Endothelial cell of umbilical vein (primary cell): ENCODE results near the gene MED6. TPM values are rescaled to one million over a fixed set of nuclear protein-coding genes. Genes with fewer than 3 reads are reported as not detected.

ENCODE experiments used
- BruUV-seq: library from RNA; stranded (reverse); fragments of 400-500 nt; replicated peaks from 2 replicates; lab custom pipeline; 2021; lab: Mats Ljungman, UMichigan
- CTCF ChIA-PET: fragments of 300-600, 350-600 bp; sonication (Branson Sonifier 250); formaldehyde crosslinking; loops from one replicate; lab custom pipeline; 2021; ENCODE audit warnings: antibody characterized with exemption, inconsistent platforms; lab: Charles Lee
- POLR2A ChIA-PET: fragments of 300-600, 350-600 bp; sonication (Branson Sonifier 250); formaldehyde crosslinking; loops from one replicate; lab custom pipeline; 2021; ENCODE audit warnings: antibody characterized with exemption, inconsistent platforms; lab: Charles Lee
- DNase-seq: peaks from one replicate; pipeline ENCODE4 v3.0.0-alpha.2; 2011; ENCODE audit warnings: low read depth, low spot score
- FAIRE-seq: peaks from 2 replicates; lab custom pipeline; 2011; peaks lifted over from hg19 to GRCh38; lab: Jason Lieb, UNC
- H2AFZ ChIP-seq: 2 replicates; pipeline ENCODE4 v1.6.0; 2012; ENCODE audit warnings: low read depth, low read length, control low read depth, inconsistent platforms
- H3K27ac ChIP-seq: 2 replicates; pipeline ENCODE4 v1.5.1; 2011; ENCODE audit warnings: low read depth, mild to moderate bottlenecking, control low read depth, low read length, moderate library complexity; ENCODE audit not compliant: insufficient read depth
- H3K27me3 ChIP-seq, 2 experiments: 2 replicates each; pipeline versions ENCODE4 v1.6.0 to v1.6.1; 2011; ENCODE audit warnings: low read length in 2 of 2, mixed read lengths in 1 of 2; ENCODE audit not compliant: control insufficient read depth in 2 of 2, insufficient read depth in 2 of 2
- H3K36me3 ChIP-seq, 2 experiments: 2 replicates in 1 of 2; 3 replicates in 1 of 2; pipeline ENCODE4 v1.5.1; 2011; ENCODE audit warnings: low read length in 2 of 2, mild to moderate bottlenecking in 1 of 2, moderate library complexity in 1 of 2; ENCODE audit not compliant: control insufficient read depth in 2 of 2, insufficient read depth in 2 of 2; ENCODE audit errors: extremely low read depth in 1 of 2
- H3K4me1 ChIP-seq: 3 replicates; pipeline ENCODE4 v1.5.1; 2011; ENCODE audit warnings: mild to moderate bottlenecking, low read length; ENCODE audit not compliant: control insufficient read depth, insufficient read depth; ENCODE audit errors: extremely low read depth
- H3K4me2 ChIP-seq: 2 replicates; pipeline ENCODE4 v1.6.1; 2011; ENCODE audit warnings: low read length, control low read depth, mixed read lengths; ENCODE audit not compliant: insufficient read depth
- H3K4me3 ChIP-seq, 3 experiments: fragments of 200-600 bp in 1 of 3; sonication (generic), shearing (Covaris generic) in 1 of 3; replicated peaks in 1 of 3; 2 replicates each; pipeline ENCODE4 v1.5.1; 2011 to 2016; ENCODE audit warnings: control low read depth in 3 of 3, low read length in 3 of 3, mild to moderate bottlenecking in 2 of 3, inconsistent platforms in 1 of 3, low read depth in 1 of 3, moderate library complexity in 1 of 3; ENCODE audit not compliant: insufficient read depth in 1 of 3
- H3K79me2 ChIP-seq: 2 replicates; pipeline ENCODE4 v1.6.0; 2012; ENCODE audit warnings: low read length, inconsistent platforms; ENCODE audit not compliant: control insufficient read depth, insufficient read depth
- H3K9ac ChIP-seq: replicated peaks from 2 replicates; pipeline ENCODE3; 2011; ENCODE audit warnings: low read length, control low read depth; ENCODE audit not compliant: insufficient read depth; ENCODE audit errors: extremely low read depth
- H3K9me1 ChIP-seq: replicated peaks from 3 replicates; pipeline ENCODE4 v1.6.0; 2011; ENCODE audit warnings: mild to moderate bottlenecking, low read length; ENCODE audit not compliant: control insufficient read depth, insufficient read depth; ENCODE audit errors: extremely low read depth
- H3K9me3 ChIP-seq: replicated peaks from 2 replicates; pipeline ENCODE4 v1.5.1; 2012; ENCODE audit warnings: low read length, inconsistent platforms; ENCODE audit not compliant: control insufficient read depth, insufficient read depth
- H4K20me1 ChIP-seq: replicated peaks from 2 replicates; pipeline ENCODE3; 2011; ENCODE audit warnings: mild to moderate bottlenecking, low read length; ENCODE audit not compliant: control insufficient read depth, insufficient read depth; ENCODE audit errors: extremely low read depth
- EZH2 ChIP-seq: IDR thresholded peaks from 2 replicates; pipeline ENCODE4 v1.6.1; 2012; ENCODE audit warnings: borderline replicate concordance, low read depth, mild to moderate bottlenecking, moderate library complexity, low read length, inconsistent platforms; ENCODE audit not compliant: severe bottlenecking
- FOS ChIP-seq: IDR thresholded peaks from 2 replicates; pipeline ENCODE4 v1.6.1; 2011; ENCODE audit warnings: mild to moderate bottlenecking, low read length, moderate library complexity, borderline replicate concordance; ENCODE audit not compliant: insufficient read depth
- GATA2 ChIP-seq: IDR thresholded peaks from 2 replicates; pipeline ENCODE4 v1.7.0; 2011; ENCODE audit warnings: low read depth, mild to moderate bottlenecking, moderate library complexity, mixed read lengths, low read length; ENCODE audit not compliant: insufficient read length, insufficient read depth
- JUN ChIP-seq: IDR thresholded peaks from 2 replicates; pipeline ENCODE4 v1.6.1; 2011; ENCODE audit warnings: borderline replicate concordance, low read depth; ENCODE audit not compliant: insufficient read length, insufficient read depth
- MYC ChIP-seq: IDR thresholded peaks from one replicate; pipeline ENCODE4 v1.6.1; 2011; ENCODE audit warnings: mild to moderate bottlenecking, low read depth, low read length
- POLR2A ChIP-seq: IDR thresholded peaks from 2 replicates; pipeline ENCODE4 v1.6.1; 2012; ENCODE audit warnings: low read depth, mild to moderate bottlenecking, control low read depth, low read length
- POLR2AphosphoS5 ChIP-seq: IDR thresholded peaks from 2 replicates; pipeline ENCODE4 v1.6.1; 2012; ENCODE audit warnings: low read depth, mild to moderate bottlenecking, control low read depth, low read length, moderate library complexity; ENCODE audit not compliant: insufficient read depth
- dilution Hi-C: fragments of 300-500 bp; cut with MboI; formaldehyde crosslinking; loops from one replicate; pipeline ENCODE4 v1.15.0; 2019; ENCODE audit warnings: low sequenced_read_pairs; ENCODE audit not compliant: extremely low pct_ligation_motif_present
- intact Hi-C: fragments of 100-400 bp; cut with micrococcal nuclease; formaldehyde crosslinking; loops from one replicate; pipeline ENCODE4 v1.10.0; 2022
- polyA plus RNA-seq, 4 experiments: library from polyadenylated mRNA; depleted of rRNA in 3 of 4; stranded (reverse) in 3 of 4; unstranded in 1 of 4; fragments of >200 nt; gene quantifications; 2 replicates each; pipeline versions ENCODE4 v1.2.1 to v1.2.3, GENCODE V29; 2011 to 2012; ENCODE audit warnings: missing spikeins in 1 of 4
- total RNA-seq: library from RNA; stranded (reverse); gene quantifications from 2 replicates; pipeline ENCODE4 v1.2.3, GENCODE V29; 2021
- TF ChIP-seq, protein P1 (sequence below), 2 donors: IDR thresholded peaks; 1 replicate in 1 of 2; 2 replicates in 1 of 2; pipeline ENCODE4 v1.5.1; 2011; ENCODE audit warnings: low read length in 2 of 2, mild to moderate bottlenecking in 2 of 2, moderate library complexity in 2 of 2, control low read depth in 1 of 2, inconsistent platforms in 1 of 2, low read depth in 1 of 2; ENCODE audit not compliant: insufficient read depth in 1 of 2; ENCODE audit errors: extremely low read depth in 1 of 2
- TF ChIP-seq, protein P2 (sequence below): IDR thresholded peaks from 2 replicates; pipeline ENCODE4 v1.6.1; 2011; ENCODE audit not compliant: insufficient read depth, insufficient read length

Gene MED6
- total and polyA plus RNA-seq, 2 donors (not counting 3 experiments of a cell fraction or from before 2014, with no cell fraction given) = 22.8 to 41.5 TPM

DNA sequence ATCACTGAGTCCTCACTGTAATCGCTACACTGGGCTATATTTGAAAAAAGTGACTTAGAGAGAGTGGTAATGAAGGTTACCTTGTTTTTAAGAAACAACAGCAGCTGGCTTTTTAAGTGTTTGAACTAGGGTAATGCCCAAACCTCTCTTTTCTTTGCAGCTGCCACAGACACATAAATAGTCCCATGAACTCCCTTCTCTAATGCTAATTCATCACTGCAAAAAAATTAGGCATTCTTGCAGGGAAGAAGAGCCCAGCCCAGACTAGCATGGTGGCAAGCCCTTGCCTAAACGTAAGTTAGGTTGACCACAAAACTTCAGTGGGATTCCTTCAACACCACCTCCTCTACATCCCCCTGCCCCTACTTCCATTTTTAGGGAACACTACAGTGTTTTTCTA, 17.9 kb upstream of the MED6 start:
- Histone ChIP-seq H3K9me3 (no peaks in the 10 kb centered on the region), H3K9ac (no peak overlapping the region), H3K27ac (no peak overlapping the region), H3K36me3 (no peaks in the 10 kb centered on the region), H3K4me1 (no peaks in the 10 kb centered on the region), H3K9me1 (no peaks in the 10 kb centered on the region), H4K20me1 (no peaks in the 10 kb centered on the region), H3K79me2 (no peaks in the 10 kb centered on the region), H3K4me2 (no peak overlapping the region), H3K4me3 (no peak overlapping the region), H2AFZ (no peak overlapping the region), H3K27me3 (peaks cover 0 to 3% of the 10 kb centered on the region in 2 experiments)
- intact Hi-C loops (no loop called here), dilution Hi-C loops (no loop called here)
- FAIRE-seq (no peak), DNase-seq (no peak)
- CTCF ChIA-PET = interaction anchor here (0.6 kb wide), 1 partner anchor 1783 kb away, joined by 3 read pairs; no protein-coding TSS in a partner anchor
- POLR2A ChIA-PET = no interaction called here
- BruUV-seq = no TSS peak
- TF ChIP-seq MYC = no peak

DNA sequence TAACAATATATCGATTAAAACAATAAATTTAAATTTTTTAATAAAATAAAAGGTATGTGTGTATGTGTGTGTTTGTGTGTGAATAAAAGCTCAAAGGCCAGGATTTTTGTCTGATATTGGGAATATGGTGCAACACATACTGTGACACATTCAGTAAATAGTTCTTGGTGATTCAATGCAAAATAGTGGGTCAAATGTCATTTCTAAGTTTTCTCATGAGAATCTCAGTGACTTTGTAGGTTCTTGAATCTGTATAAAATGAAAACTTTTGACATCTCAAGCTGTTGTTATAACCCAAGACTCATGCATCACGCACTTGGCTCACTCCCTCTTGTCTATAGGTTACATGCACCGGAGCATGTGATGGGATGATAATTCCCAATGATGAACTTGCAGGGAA, 16.2 kb upstream of the MED6 start:
- Histone ChIP-seq H3K36me3 (no peaks in the 10 kb centered on the region), H3K9me3 (no peaks in the 10 kb centered on the region), H3K4me2 (no peak overlapping the region), H3K4me3 (no peak overlapping the region), H3K9me1 (no peaks in the 10 kb centered on the region), H3K27ac (no peak overlapping the region), H3K9ac (no peak overlapping the region), H4K20me1 (no peaks in the 10 kb centered on the region), H3K27me3 (peaks cover 0 to 3% of the 10 kb centered on the region in 2 experiments), H2AFZ (no peak overlapping the region), H3K79me2 (no peaks in the 10 kb centered on the region), H3K4me1 (no peaks in the 10 kb centered on the region)
- intact Hi-C loops (no loop called here), dilution Hi-C loops (no loop called here)
- ChIA-PET CTCF (no interaction called here), POLR2A (no interaction called here)
- TF ChIP-seq POLR2AphosphoS5 (no peak), GATA2 (no peak), POLR2A (no peak), MYC (no peak), JUN (no peak), EZH2 (no peak), FOS (no peak)
- TF ChIP-seq, protein P1, sequence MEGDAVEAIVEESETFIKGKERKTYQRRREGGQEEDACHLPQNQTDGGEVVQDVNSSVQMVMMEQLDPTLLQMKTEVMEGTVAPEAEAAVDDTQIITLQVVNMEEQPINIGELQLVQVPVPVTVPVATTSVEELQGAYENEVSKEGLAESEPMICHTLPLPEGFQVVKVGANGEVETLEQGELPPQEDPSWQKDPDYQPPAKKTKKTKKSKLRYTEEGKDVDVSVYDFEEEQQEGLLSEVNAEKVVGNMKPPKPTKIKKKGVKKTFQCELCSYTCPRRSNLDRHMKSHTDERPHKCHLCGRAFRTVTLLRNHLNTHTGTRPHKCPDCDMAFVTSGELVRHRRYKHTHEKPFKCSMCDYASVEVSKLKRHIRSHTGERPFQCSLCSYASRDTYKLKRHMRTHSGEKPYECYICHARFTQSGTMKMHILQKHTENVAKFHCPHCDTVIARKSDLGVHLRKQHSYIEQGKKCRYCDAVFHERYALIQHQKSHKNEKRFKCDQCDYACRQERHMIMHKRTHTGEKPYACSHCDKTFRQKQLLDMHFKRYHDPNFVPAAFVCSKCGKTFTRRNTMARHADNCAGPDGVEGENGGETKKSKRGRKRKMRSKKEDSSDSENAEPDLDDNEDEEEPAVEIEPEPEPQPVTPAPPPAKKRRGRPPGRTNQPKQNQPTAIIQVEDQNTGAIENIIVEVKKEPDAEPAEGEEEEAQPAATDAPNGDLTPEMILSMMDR (IDR thresholded peaks at IDR 0.05; ENCODE audit: extremely low read depth in 1 of 2, insufficient read depth in 1 of 2, low read depth in 1 of 2, low read length in 2 of 2) = no peak
- TF ChIP-seq, protein P2, sequence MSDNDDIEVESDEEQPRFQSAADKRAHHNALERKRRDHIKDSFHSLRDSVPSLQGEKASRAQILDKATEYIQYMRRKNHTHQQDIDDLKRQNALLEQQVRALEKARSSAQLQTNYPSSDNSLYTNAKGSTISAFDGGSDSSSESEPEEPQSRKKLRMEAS = no peak
- no peak for DNase-seq
- no peak for FAIRE-seq
- no TSS peak for BruUV-seq
